ENCODE results near the gene DUSP28. TPM values are rescaled to one million over a fixed set of nuclear protein-coding genes. Genes with fewer than 3 reads are reported as not detected.

DUSP28 gene
- total RNA-seq, 1 donor from 2014 or later = 5.3 TPM

Other genes starting within 250 kb of the DUSP28 start
- gene GPC1, start 124.7 kb upstream of the DUSP28 start, total RNA-seq = 24.8 TPM
- 19.3 TPM for gene ANKMY1, start 2.4 kb upstream of the DUSP28 start, total RNA-seq
- 88.6 TPM for gene RNPEPL1, start 8.1 kb downstream of the DUSP28 start, total RNA-seq
- gene CAPN10, start 26.4 kb downstream of the DUSP28 start, total RNA-seq = 31.8 TPM
- gene GPR35, start 65.1 kb downstream of the DUSP28 start, total RNA-seq = 3.4 TPM
- gene AQP12B, start 122.5 kb downstream of the DUSP28 start, total RNA-seq = not detected
- gene AQP12A, start 131.5 kb downstream of the DUSP28 start, total RNA-seq = not detected